ENCODE measurements around the gene DAAM1.

Gene DAAM1

DNA sequence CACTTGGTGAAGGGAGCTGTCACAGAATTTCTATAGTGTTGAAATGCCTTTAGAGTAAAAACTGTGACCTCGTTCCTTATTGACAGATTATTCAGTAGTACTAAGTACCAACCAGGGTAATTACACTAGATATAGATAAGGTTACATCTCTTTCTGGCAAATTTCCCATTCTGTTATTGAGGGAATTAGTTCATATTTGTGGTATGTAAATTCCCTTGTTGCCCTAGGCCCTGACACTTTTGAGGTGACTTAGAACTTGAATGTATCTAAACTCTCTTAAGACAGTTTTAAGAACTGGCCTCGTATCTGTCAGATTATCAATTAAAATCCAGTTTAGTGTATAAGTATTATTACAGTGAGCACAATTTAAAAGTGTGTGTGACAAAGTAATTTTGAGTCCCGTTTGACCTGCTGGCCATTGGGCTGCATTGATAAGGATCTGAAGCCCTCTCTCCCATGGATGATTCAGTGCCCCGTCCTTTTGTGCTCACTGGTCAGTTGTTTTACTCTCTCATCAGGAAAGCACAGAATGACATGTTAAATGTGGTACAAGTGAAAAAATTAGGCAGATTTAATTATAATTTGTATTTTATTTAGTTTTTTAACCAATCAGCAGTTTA is 153.5 kb downstream of the DAAM1 start:
- no peak for DNase-seq (ENCODE audit: low spot score)

DNA sequence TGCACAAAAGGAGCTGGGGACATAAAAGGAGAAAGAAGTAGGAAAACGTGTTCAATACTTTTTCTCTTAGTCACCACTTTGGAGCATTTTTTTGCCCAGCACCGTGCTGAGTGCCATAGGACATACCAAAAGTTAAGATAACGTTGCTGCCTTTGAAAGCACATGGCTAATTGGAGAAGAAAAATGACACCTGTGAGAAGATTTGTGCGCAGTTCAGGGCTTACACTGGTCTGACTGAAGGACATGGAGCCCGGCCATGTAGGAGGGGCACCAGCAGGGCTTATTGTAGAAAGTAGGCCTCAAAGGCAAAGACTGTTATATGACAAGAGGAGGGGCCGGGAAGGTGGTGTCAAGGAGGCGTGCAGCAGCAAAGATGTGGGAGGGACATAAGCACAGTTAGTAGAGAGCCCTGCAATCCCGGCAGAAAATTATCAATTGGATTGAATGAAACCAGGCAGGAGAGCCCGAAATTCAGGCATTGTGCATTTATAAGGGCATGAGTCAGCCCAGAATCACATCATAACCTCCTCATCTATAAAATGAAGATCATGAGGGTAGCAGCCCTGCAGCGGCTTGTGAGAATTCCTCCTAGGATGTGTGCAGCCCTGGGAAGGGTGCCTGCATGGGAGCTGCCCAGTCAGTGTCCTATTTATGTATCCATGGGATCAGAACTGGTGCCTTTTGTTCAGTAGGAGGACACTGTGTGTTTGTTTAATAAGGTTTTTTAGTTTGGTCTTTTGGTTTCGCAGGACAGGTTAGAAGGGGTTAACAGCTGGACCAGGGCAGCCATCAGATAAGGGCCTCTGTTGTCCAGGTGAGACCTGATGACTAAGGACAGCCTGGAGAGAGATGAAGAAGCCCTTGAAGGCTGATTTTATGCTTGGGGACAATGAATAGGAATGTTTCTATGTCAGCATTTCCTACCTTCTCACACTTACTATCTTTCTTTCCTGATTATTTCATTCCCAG is 154.3 kb downstream of the DAAM1 start:
- no peak for DNase-seq (ENCODE audit: low spot score)

DNA sequence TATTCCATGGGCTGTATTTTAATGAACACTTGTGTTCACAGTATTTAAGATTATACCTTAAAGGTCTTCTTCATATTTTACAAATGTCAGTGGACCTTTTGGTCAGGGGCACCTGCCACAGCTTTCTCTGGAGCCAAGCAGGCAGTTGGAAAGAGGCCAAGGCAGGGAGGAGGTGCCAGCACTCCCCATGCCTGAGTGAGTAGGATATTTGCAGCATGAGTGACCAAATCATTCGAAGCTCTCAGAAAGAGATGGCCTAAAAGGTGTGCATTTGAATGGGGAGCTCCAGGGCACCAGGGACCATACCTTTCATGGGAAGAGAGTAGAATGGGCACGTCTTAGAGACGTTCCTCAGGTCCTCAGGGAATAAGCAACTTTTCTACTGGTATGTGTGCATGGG is 155.1 kb downstream of the DAAM1 start:
- DNase-seq (ENCODE audit: low spot score), result no peak

DNA sequence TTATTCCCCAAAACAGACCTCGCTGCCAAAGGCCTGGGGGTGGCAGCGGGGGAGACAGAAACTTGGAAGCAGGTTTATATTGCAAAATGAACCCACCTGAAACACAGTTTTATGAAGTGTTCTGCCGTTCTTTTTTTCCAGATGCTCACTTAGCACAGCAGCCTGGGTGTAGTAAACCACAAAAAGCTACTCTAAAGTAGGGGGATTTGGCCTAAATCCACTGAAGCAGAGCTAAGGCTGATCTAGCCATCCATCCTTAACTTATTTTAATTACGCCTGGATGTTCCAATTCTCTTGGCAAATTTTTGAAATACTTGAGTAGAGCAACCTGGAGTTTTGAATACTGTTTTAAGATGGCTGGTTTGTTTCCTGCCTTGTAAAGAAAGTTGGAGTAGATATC is 155.5 kb downstream of the DAAM1 start:
- no peak for DNase-seq (ENCODE audit: low spot score)

DNA sequence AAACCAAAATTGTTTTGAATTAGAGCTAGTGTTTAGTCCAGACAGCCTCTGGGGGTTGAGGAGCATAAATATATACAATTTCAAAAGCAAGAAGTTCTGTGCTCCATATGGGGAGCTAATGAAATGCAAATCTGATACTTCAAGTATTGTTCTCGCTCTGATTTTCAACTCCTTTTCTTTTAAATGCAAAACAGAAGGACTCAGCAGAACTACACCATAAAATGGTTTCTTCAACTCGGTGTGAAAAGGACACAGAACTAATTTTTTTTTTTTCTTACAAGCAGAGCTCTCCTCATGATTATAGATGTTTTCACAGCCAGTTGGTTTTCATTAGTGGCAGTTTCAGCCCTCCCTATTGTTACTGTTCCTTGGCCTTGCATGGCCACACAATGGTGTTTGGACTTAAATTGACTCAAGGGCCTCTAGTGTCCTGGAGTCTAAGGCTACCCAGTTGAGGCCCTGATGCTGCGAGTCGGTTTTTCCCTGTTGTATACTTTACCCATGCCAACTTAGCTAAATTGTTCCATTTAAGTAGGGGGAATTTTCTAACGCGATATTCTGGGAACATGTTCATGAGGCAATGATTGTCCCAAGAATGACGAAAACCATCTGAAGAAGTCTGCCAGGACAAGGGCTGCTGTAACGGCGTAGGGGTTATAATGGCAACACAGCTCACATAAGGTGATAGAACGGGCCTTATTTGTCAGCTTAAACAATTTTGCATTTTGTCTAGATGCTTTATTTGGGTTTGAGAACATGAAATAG is 156.4 kb downstream of the DAAM1 start:
- DNase-seq (ENCODE audit: low spot score), result no peak

DNA sequence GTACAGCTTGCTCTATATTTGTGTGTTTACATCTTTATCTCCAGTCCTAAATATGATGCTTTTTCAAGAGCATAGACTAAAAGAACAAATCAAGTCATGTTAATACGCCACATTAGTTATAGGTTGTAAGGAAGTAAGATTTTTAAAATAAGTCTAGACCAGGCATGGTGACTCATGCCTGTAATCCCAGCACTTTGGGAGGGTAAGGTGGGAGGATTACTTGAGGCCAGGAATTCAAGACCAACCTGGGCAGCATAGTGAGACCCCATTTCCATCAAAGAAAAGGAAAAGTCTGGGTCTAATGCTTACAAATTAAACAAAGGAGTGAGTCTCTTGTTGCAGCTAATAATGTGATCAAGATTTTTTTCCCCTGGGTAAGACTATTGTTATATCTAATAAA is 157.9 kb downstream of the DAAM1 start:
- DNase-seq (ENCODE audit: low spot score), result no peak

GRCh38 chr14:59346796-59347510 is 158.5 kb downstream of the DAAM1 start:
- no peak for DNase-seq (ENCODE audit: low spot score)

- no peak for DNase-seq (ENCODE audit: low spot score)
Observed at GRCh38 chr14:59347511-59347900, 159.0 kb downstream of the DAAM1 start.

GRCh38 chr14:59347915-59348314 is 159.4 kb downstream of the DAAM1 start:
- DNase-seq (ENCODE audit: low spot score), result no peak

DNA sequence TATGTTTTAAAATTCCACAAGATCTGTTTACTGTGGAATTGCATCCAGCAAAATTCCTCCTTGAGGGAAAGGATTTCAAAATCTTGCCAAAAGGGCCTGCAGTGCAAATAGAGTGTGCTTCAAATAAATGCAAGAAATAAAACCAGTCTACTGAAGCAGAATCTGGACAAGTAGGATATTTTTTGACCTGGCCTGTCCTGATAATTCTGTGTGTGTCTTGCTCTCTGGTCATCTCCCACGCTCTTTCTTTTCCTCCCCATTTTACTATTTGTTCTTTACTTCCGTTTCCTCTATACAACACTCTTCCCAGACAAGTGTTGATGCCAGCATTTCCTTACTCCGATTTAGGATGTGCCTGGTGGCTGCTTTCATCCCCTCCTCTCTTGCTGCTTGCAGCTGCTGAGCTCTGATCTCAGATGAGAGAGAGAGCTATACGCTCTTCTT is 160.8 kb downstream of the DAAM1 start:
- no peak for DNase-seq (ENCODE audit: low spot score)

GRCh38 chr14:59352961-59353360 is 164.5 kb downstream of the DAAM1 start:
- no peak for DNase-seq (ENCODE audit: low spot score)

DNA sequence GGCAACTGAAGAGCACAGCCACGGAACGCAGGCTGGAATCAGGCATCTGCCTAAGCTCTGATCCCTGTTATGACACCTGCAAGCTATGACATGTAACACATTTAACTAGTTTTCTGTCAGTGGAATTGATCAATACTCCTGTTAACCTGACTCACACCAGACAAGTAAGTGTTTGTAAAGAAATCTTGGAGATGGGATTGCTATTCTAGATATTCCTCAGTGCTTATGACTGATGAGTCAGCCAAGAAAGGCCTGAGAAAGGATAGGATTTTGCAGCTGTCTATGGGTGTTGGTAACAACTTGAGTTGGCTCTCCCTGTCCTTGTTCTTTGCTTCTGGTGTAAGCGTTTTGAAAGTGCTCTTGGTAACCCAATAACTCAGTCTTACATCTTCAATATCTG is 166.2 kb downstream of the DAAM1 start:
- no peak for DNase-seq (ENCODE audit: low spot score)

GRCh38 chr14:59355091-59355490 is 166.6 kb downstream of the DAAM1 start:
- no peak for DNase-seq (ENCODE audit: low spot score)

GRCh38 chr14:59356312-59356711 is 167.8 kb downstream of the DAAM1 start:
- peak; percentile 13 for DNase-seq (ENCODE audit: low spot score)

DNA sequence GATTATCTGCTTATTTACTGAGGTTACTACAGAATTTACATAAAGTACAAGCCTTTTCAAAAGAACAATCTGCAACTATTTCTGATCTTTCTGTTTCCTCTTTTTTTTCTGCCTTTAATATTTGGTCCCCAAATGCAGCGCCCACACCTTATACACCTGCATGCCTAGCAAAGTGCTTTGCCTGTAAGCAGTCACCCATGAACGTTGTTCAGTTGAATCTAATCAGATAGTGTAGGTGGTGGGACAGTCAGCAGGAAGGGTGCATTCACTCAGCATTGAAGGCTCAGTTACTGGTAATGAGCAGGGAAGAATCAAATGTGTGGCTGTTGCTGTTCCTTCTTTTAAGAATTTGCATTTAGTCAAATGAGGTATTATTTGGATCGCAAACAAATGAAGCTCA is 168.3 kb downstream of the DAAM1 start:
- peak; percentile 42 for DNase-seq (ENCODE audit: low spot score)

DNA sequence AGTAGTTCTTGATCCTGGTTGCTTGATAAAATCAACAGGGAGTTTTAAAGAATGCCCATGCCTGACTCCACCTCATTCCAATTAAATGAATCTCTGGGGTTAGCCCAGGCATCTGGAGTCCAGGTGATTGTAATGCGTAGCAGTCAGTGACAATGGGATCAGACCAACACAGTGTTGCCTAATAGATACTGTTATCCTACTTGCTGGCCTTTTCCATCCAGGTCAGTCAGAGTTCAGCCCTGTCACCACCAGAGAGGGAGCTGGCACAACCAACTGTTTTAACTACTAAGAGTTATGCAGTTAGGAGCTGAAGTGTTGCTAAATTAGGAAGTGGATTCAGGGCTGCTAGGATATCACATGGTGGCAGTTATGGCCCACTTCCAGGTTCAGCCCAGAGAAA is 169.6 kb downstream of the DAAM1 start:
- DNase-seq (ENCODE audit: low spot score), result no peak

GRCh38 chr14:59358784-59359183 is 170.3 kb downstream of the DAAM1 start:
- DNase-seq (ENCODE audit: low spot score), result peak; percentile 2

DNA sequence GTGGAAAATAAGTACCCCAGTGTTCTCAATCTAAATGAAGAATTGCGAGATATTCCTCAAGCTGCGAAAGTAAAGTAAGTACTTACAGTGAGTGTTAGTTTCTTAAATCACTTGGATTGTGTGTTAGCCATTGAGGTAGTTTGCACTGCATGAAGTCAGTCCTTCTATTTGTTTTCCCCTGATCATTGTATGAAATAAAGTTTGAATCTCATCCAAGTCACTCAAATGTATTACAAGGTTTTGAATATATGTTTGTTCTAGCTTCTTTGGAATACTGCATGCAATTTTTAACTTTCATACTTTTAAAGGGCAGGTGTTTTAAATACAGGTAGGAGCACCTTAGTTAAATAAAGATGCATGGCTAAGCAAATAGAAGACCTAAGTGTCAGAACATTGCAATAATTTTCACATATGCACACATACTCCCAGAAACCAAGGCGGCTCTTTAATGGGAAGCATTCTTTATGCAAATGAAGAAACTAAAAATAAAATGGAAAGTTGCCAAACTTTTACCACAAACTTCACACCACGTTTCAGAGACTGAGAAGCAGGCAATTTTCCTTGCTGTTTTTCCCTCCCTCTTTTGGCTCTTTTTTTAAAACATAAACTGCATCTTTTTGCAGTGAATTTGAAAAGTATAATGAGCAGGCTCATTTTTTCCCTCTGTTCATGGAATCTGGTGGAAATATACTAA is 171.1 kb downstream of the DAAM1 start:
- DNase-seq (ENCODE audit: low spot score), result peak; percentile 49

DNA sequence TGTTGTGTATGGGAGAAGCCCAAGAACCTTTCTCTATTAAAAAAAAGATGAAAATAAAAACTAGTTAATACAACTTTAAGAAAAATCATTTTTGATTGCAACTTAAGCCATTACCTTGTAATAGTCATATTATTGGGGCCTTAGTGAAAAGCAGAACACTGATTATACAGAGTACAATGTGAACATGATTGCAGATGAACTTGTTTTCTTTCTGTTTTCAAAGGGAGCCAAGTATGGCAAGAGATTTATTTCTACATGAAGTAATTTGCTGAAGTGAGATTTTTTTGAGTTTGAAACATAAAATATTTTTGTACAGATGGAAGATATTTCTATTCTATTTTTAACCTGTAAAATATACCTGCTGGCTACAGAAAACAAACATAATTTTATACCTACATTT is 171.8 kb downstream of the DAAM1 start:
- peak; percentile 4 for DNase-seq (ENCODE audit: low spot score)

DNA sequence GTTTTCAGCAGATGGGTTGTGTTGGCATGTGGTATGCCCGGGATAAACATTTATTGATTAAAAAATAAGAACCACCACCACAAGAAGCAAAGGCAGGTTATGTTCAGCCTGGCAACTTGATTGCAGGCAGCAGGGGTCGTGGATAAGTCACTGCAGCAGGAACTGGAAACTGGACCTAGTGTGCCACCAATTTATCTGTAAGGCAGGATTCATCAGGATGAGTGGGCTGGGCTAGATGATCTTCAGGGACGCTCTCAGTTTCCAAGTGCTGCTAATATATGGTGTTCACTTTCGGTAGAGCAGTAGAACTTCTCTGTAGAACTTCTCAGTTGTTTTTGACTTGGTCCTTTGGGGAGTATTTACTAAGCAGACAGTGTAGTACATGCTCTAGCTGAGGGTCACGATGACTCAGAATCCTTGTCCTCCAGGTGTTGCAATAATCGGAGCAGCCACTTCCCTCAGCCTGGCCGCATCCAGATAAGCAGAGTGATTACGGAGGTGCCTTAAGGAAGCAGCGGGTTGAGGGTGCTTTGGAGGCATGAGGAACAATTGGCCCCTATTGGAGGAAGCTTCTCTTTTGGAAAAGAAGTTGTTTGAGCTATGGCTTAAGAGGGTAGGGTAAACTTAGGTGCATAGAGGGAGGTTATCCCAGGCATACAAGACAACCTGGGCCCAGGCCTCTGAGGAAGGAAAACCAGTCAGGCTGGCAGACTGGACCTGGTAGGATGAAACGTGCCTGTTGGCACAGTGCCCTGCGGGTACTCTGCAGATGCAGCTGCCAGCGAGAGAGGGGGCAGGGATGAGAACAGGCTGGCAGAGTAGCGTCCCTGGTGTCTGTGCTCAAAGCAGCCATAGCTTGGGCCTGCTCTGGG is 172.7 kb downstream of the DAAM1 start:
- peak; percentile 49 for DNase-seq (ENCODE audit: low spot score)
